ENCODE results near the gene JAG1.

Gene JAG1

DNA sequence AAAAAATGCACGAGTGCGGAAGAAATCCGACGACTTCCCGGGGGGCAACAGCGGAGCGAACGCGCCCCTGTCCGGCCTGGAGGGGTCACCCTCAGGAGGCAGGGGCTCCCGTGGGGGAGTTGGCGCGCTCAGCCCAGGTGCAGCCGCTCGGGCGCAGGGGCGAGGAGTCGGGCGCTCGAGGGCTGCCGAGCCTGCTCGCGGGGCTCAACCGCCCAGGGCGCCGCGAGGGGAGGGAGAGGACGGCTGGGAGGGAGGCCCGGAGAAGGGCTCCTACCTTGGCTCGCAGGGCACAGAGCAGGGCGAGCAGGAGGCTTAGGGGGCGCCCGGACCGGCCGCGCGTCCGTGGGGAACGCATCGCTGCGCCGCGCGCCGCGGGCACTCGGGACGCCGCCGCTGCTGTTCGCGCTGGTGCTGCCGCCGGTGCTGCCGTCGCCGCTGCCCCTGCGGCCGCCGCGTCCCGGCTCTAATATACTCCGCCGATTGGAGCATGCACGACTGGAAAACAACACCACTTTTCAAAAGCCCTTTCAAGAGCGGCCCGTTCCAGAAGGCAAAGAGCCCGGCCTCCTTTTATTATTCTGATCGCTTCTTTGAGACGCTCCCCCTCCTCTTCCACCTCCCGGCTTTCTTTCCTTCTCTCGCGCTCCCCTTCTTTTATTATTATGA is 490 bp downstream of the JAG1 start:
- no peaks in the 10 kb centered on the region for H3K9me3 ChIP-seq (replicated peaks; ENCODE audit: low read length)
- H3K4me1 ChIP-seq (ENCODE audit: control insufficient read depth, insufficient read depth, low read length) = peaks cover 28% of the 10 kb centered on the region
- peak overlapping the region; percentile 89 for H3K4me3 ChIP-seq (ENCODE audit: low read length)
- H3K36me3 ChIP-seq (ENCODE audit: insufficient read depth, low read length) = no peaks in the 10 kb centered on the region
- H3K9ac ChIP-seq (ENCODE audit: low read depth, low read length) = peak overlapping the region; percentile 96
- H3K27me3 ChIP-seq (ENCODE audit: control insufficient read depth, insufficient read depth, low read length) = no peaks in the 10 kb centered on the region
- H3K4me2 ChIP-seq (ENCODE audit: low read length) = peak overlapping the region; percentile 91

DNA sequence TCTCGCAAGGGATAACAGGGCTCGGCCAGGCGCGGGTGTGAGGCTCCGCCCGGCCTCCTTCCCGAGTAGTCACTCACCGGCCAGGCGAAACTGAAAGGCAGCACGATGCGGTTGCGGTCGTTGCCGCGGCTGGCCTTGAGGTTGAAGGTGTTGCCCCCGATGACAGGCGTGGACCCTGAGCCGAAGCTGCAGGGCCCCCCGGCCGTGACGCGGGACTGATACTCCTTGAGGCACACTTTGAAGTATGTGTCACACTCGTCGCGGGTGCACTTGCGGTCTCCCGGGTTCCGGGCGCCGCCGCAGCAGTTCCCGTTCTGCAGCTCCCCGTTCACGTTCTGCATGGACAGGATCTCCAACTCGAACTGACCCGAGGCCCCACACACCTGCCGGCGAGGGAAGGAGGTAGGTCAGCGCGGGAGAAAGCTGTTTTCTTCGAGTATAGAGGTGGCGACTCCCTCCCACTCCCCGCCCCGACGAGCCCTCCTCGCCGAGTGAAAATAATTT is 1.1 kb downstream of the JAG1 start:
- Histone ChIP-seq H3K9ac (ENCODE audit: low read depth, low read length) (peak overlapping the region; percentile 96), H3K4me3 (ENCODE audit: low read length) (peak overlapping the region; percentile 89), H3K4me2 (ENCODE audit: low read length) (peak overlapping the region; percentile 91), H3K36me3 (ENCODE audit: insufficient read depth, low read length) (peaks cover 2% of the 10 kb centered on the region), H3K4me1 (ENCODE audit: control insufficient read depth, insufficient read depth, low read length) (peaks cover 29% of the 10 kb centered on the region), H3K9me3 (replicated peaks; ENCODE audit: low read length) (no peaks in the 10 kb centered on the region), H3K27me3 (ENCODE audit: control insufficient read depth, insufficient read depth, low read length) (no peaks in the 10 kb centered on the region)

DNA sequence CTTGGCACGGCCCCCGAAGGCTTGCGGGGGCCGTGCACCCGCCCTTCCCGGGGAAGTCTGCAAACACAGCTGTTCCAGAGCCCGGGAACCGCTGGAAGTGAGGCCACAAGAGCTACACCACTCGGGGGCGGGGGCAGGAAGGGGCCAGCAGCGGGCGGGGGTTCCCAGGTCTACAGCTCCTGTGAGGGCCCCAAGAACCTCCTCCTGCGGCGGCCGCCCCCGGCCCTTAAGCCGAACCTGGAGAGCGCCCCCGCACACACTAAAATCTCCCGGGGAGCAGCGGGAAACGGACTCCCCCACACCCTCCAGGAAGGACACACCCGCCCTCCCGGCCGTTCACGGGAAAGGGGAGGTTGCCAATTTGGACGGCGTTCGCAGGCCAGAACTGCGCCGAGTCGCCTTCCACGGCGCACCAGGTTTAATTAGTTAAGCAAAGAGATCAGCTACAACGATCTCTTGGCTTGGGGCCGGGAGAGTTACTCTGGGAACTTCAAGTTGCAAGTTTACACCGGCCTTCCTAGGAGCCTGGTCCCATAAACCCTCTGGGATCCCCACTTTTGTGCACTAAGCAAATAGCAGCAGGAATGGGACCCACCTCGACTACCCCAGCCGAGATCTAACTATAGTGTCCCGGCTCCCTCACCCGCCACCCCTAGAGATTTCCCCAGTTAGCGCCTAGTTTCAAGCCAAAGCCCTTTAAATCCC is 1.7 kb downstream of the JAG1 start:
- Histone ChIP-seq H3K9ac (ENCODE audit: low read depth, low read length) (peak overlapping the region; percentile 96), H3K4me1 (ENCODE audit: control insufficient read depth, insufficient read depth, low read length) (peaks cover 35% of the 10 kb centered on the region), H3K4me3 (ENCODE audit: low read length) (peak overlapping the region; percentile 89), H3K4me2 (ENCODE audit: low read length) (peak overlapping the region; percentile 91), H3K27me3 (ENCODE audit: control insufficient read depth, insufficient read depth, low read length) (no peaks in the 10 kb centered on the region), H3K9me3 (replicated peaks; ENCODE audit: low read length) (no peaks in the 10 kb centered on the region), H3K36me3 (ENCODE audit: insufficient read depth, low read length) (peaks cover 5% of the 10 kb centered on the region)

DNA sequence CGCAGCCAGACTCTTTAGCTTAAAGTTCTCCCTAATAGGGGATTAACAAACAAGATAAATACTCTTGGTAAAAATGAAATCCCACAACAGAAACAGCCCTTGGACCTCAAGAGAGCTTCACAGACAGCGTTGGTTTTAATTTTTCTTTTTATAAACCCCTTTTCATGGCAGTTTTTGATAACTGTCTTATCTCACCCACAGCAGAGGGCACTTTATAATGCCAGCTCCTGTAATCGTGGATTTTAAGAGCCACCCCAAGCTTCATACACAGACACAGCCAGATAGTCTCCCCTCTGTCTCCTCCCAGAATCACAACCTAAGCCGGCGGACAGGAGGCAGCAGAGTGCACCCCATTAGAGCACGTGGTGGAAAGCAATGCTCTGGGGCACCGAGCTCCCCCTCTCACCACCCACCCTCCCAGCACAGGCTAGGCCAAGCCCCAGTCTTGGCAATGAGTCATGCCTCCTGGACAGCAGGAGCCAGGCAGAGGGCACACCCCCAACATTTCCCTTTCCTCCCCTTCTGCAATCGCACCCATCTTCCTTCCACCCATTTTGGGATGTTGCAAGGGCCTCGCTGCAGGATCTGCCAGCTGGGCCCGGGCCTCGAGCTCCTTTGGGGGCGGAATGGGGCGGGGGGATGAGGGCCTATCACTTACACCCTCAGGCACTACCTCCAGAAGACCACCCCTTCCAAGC is 2.4 kb downstream of the JAG1 start:
- H3K4me3 ChIP-seq (ENCODE audit: low read length) = peak overlapping the region; percentile 89
- H3K4me2 ChIP-seq (ENCODE audit: low read length) = peak overlapping the region; percentile 91
- H3K4me1 ChIP-seq (ENCODE audit: control insufficient read depth, insufficient read depth, low read length) = peaks cover 42% of the 10 kb centered on the region
- H3K27me3 ChIP-seq (ENCODE audit: control insufficient read depth, insufficient read depth, low read length) = no peaks in the 10 kb centered on the region
- H3K36me3 ChIP-seq (ENCODE audit: insufficient read depth, low read length) = peaks cover 5% of the 10 kb centered on the region
- peak overlapping the region; percentile 96 for H3K9ac ChIP-seq (ENCODE audit: low read depth, low read length)
- no peaks in the 10 kb centered on the region for H3K9me3 ChIP-seq (replicated peaks; ENCODE audit: low read length)

DNA sequence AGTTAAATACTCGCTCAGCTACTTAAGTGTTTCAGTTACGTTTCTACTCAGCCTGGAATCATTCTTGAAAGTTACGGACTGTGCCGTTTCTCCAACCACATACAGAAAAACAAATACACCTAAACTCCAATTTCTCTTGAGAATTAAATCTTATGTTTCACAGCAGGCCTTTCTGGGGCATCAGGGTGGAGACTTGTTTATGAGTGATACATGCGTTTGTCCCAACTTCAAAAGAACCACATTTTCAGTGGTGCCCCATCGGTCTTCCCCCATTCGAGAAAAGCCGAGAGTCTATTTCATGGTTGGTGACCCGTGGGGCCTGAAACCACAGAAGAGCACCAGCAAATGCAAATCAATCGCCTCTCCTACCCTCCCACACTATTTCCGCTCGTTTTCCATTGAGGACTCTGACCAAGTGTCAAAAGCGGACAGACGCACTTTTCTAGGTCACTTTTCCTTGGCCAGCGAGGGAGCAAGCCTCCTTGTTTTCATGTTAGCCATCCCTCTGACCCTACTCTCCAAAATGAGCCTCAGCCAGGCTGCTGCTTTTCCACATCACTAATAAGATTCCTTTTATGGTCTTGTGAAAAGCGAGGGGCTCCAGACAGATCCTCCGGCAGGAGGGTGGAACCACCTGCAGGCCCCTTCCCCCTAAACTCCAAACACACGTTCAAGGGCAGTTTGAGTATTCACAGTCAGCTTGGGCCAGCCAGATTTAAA is 3.1 kb downstream of the JAG1 start:
- H3K36me3 ChIP-seq (ENCODE audit: insufficient read depth, low read length) = peaks cover 5% of the 10 kb centered on the region
- H3K27me3 ChIP-seq (ENCODE audit: control insufficient read depth, insufficient read depth, low read length) = no peaks in the 10 kb centered on the region
- peak overlapping the region; percentile 79 for H3K9ac ChIP-seq (ENCODE audit: low read depth, low read length)
- peak overlapping the region; percentile 89 for H3K4me3 ChIP-seq (ENCODE audit: low read length)
- H3K4me1 ChIP-seq (ENCODE audit: control insufficient read depth, insufficient read depth, low read length) = peaks cover 47% of the 10 kb centered on the region
- H3K4me2 ChIP-seq (ENCODE audit: low read length) = peak overlapping the region; percentile 91
- H3K9me3 ChIP-seq (replicated peaks; ENCODE audit: low read length) = no peaks in the 10 kb centered on the region

DNA sequence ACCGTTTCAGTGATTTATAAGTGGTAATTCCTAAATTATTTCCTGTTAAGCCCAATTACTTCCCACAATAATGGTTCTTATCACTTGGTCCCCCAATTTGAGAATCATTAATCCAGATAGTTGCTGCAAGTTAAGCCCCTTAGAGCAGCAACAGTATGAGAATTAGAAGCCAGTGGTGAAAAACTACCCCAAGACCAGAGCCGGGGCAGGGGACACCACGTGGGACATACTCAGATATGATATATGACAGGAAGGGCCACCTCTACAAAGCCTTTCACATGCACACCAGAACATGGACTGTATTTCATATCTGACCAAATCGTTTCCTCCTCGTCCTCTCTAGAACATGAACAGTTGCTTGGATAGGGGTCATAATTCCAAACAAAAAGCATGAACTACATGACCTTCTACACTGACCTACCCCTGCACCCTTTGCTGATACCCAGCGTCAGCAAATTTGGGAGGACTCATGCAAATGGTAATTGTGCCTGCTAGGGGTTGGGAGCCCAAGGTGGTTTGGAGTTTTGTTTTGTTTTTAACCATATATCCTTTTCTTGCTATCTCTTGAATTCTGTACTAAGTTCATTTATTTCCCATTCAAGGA is 3.9 kb downstream of the JAG1 start:
- Histone ChIP-seq H3K4me3 (ENCODE audit: low read length) (peak overlapping the region; percentile 89), H3K9me3 (replicated peaks; ENCODE audit: low read length) (no peaks in the 10 kb centered on the region), H3K4me1 (ENCODE audit: control insufficient read depth, insufficient read depth, low read length) (peaks cover 49% of the 10 kb centered on the region), H3K36me3 (ENCODE audit: insufficient read depth, low read length) (peaks cover 5% of the 10 kb centered on the region), H3K4me2 (ENCODE audit: low read length) (peak overlapping the region; percentile 91), H3K9ac (ENCODE audit: low read depth, low read length) (peak overlapping the region; percentile 79), H3K27me3 (ENCODE audit: control insufficient read depth, insufficient read depth, low read length) (no peaks in the 10 kb centered on the region)

DNA sequence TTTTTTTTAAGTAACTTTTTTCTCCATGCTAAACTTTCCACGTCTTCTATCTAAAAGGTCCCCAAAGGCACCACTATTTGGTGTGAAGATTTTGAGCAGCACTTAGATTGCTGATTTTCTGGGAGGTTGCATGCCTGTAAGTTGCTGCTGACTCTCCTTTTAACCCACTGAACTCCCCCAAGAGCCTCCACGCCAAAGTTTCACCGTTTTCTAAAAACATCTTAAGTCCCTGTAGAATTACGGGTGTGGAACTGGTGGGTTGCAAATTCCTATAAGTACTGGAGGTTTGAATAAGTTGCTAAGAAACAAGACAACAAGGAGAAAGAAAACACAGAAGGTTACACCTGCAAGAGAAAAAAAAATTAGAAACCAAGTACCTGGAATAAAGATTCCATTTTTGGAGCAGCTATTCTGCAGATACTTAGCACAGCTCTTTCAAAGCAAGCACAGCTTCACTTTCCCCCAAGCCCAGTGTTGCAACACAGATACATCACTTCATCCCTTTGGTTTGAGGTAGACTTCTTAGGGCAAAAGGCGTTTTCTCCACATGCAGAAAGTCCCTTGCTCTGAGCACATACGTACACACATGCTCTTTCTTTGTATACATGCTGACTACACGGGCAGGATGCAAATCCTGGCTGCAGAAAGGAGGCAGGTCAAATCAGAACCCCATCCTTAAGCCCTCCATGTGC is 5.0 kb downstream of the JAG1 start:
- no peaks in the 10 kb centered on the region for H3K27me3 ChIP-seq (ENCODE audit: control insufficient read depth, insufficient read depth, low read length)
- peaks cover 5% of the 10 kb centered on the region for H3K36me3 ChIP-seq (ENCODE audit: insufficient read depth, low read length)
- no peak overlapping the region for H3K4me2 ChIP-seq (ENCODE audit: low read length)
- no peak overlapping the region for H3K4me3 ChIP-seq (ENCODE audit: low read length)
- peaks cover 47% of the 10 kb centered on the region for H3K4me1 ChIP-seq (ENCODE audit: control insufficient read depth, insufficient read depth, low read length)
- H3K9me3 ChIP-seq (replicated peaks; ENCODE audit: low read length) = no peaks in the 10 kb centered on the region
- H3K9ac ChIP-seq (ENCODE audit: low read depth, low read length) = no peak overlapping the region

DNA sequence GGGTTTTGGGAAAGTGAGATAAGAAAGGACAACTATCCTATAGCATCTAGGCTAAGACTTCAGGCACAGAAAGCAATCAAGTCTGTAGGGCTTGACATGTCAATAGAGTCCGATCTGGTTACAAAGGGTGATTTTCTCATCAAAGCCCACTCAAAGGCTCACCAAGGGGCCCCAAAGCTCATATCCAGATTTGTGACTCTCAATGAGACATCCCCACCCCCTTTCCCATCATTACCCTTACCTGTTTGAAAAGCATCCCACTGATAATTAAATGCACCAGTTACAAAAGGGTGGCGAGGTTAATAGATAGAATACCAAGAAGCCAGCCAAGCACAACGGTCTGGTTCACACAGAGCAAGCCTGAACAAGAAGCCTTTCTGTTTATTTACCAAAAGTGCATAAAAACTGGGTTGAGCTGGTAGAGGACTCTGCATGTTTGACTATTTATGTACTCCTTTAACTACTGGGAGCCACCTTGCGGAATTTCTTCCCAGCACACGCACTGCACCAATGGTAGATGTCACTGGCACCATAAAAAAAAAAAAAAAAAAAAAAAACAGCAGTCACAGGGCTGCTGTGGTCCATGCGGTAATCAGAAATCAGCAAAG is 6.1 kb downstream of the JAG1 start:
- H3K4me1 ChIP-seq (ENCODE audit: control insufficient read depth, insufficient read depth, low read length) = peaks cover 47% of the 10 kb centered on the region
- H3K4me3 ChIP-seq (ENCODE audit: low read length) = no peak overlapping the region

DNA sequence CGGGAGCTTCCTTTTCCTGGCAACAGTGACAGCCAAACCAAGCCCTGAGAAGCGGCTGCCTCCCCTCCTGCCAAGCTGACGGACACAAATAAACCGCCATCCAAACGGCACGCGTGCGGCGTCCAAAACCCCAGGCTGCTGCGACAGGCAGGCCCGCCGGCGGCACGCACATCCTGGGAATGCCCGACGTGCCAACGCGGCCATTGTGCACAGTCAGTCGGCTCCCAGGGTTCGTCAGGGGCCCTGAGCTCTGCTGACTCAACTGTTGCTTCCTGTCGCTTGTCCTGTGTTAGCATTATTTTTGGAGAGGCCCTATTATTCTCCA is 6.8 kb downstream of the JAG1 start:
- H3K36me3 ChIP-seq (ENCODE audit: insufficient read depth, low read length) = peaks cover 11% of the 10 kb centered on the region
- peaks cover 47% of the 10 kb centered on the region for H3K4me1 ChIP-seq (ENCODE audit: control insufficient read depth, insufficient read depth, low read length)
- peak overlapping the region; percentile 17 for H3K4me3 ChIP-seq (ENCODE audit: low read length)
- H3K9ac ChIP-seq (ENCODE audit: low read depth, low read length) = peak overlapping the region; percentile 58
- peak overlapping the region; percentile 42 for H3K4me2 ChIP-seq (ENCODE audit: low read length)
- no peaks in the 10 kb centered on the region for H3K27me3 ChIP-seq (ENCODE audit: control insufficient read depth, insufficient read depth, low read length)
- H3K9me3 ChIP-seq (replicated peaks; ENCODE audit: low read length) = no peaks in the 10 kb centered on the region

More for the DNA sequence above, 6.1 kb downstream of the JAG1 start:
- Histone ChIP-seq H3K36me3 (ENCODE audit: insufficient read depth, low read length) (peaks cover 5% of the 10 kb centered on the region), H3K9me3 (replicated peaks; ENCODE audit: low read length) (no peaks in the 10 kb centered on the region), H3K4me2 (ENCODE audit: low read length) (no peak overlapping the region), H3K9ac (ENCODE audit: low read depth, low read length) (peak overlapping the region; percentile 58), H3K27me3 (ENCODE audit: control insufficient read depth, insufficient read depth, low read length) (no peaks in the 10 kb centered on the region)

Measured in skeletal muscle satellite cell (primary cell).